NOMO-1 treated with DMSO at 0.1 percent for 48 hours (cell line): ENCODE results near the gene NRL.
A peak's percentile ranks its signal among the peaks of the same experiment; 100 is the strongest.

Experiments
- DNase-seq: peaks from one replicate; lab custom pipeline; 2025; ENCODE audit not compliant: unreplicated experiment; lab: John Stamatoyannopoulos, UW

NRL gene

DNA sequence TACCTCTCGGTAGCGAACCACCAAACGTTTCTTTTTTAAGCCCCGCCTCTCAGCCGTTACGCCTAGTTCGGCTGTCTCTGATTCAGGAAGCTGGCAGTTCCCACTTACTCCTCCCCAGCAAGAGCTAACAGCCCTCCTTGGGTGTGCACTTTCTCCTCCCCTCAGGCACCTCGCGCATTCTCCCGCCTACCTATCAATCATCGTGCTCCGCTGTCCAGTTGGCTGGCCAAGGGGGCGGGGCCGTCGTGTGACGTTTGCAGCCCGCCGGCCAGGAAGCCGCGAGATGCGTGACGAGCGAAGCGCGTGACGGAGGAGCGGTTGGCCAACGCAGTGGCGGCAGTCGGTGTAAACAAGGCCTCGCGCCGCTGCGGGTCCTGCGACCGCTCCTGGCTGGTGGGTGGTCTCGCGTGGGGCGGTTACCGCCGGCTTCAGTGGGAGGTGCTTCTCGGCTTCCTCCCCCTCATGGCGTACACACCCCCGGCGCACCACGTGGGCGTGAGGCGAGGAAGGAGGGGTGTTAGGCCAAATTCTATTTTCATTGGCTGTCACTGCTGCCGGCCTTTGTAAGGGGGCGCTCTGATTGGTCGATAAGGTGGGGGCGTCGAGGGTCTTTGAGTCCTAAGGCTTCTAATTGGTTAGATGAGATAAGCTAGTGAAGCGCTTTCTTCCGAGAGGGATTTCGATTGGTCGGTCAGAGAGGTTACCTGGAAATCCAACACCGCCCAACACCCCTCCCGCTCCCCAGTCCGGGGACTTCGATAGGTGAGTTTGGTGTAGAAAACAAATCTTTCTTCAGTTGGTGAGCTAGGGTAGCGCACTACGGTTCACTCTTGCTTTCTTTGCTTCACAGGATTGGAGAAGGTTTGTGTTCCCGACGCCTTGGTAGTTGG lies at the start of gene NRL, which contains the start of gene DCAF11:
Gene NRL (minus strand): TSS at position 418 of the 890 bp plus-strand sequence. CDS start 32,101 bp downstream, outside the sequence.
Gene DCAF11 (plus strand): TSS at position 246 of the 890 bp plus-strand sequence. CDS start 818 bp downstream, outside the sequence.
- DNase-seq = peak; percentile 100

DNA sequence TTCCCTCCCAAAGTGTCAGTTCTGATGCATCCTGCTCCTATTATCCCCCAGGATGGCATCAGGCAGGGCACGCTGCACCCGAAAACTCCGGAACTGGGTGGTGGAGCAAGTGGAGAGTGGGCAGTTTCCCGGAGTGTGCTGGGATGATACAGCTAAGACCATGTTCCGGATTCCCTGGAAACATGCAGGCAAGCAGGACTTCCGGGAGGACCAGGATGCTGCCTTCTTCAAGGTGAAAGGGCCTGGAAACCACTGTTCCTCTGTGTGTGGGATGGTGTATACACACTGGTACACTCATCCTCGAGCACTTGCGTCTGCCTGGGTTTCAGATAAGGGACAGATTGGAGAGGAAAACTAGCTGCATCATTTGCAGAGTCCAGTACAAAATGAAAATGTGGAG lies 47.3 kb upstream of the NRL start:
- no peak for DNase-seq

DNA sequence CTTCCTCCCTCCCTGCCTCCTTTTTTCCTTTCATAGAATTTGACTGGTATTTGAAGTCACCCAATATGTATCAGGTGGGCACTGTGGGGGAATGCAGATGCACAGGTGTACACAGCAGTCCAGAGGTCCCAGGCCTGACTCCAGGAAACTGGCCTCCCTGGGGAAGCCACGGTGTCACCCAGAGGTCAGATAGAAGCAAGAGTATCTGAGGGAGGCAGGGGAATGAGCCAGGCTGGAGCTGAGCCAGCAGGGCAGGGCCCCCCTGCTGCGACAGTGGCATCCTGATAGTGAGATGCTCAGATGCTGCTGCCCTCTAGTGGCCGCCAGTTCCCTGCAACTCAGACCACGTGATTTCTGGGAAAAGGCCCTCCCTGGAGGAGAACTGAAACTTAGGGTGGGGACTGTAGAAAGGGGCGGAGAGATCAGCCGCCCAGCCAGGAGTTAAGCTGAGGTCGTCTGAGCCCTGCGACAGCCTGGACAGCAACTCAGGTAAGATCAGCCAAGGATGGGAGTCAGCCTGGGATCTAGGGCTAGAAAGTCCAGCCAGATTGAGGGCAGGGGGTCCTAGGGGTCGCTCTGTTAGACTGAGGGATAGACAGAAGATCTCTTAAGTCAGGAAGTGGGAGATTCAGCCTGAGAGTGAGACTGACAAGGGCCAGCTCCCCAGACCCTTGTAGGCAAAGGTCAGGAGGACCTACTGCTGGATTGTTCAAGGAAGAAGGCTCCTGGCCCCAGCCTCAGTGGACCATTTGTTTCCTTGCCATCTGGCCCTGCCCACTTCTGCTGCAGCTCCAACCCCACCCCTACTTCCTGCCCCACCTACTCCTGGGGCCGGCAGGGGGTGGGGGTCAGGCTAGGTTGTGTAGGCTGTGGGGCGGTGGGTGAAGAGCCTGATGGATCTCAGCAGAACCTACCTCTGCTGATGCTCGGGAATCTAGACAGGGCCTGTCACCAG lies 46.4 kb upstream of the NRL start, which contains the start of gene IRF9:
Gene IRF9 (plus strand): TSS at position 416 of the 955 bp plus-strand sequence. CDS start 880 bp downstream, outside the sequence.
- DNase-seq = peak; percentile 98

- DNase-seq = no peak
Measured at GRCh38 chr14:24160499-24160849, 45.7 kb upstream of the NRL start.

DNA sequence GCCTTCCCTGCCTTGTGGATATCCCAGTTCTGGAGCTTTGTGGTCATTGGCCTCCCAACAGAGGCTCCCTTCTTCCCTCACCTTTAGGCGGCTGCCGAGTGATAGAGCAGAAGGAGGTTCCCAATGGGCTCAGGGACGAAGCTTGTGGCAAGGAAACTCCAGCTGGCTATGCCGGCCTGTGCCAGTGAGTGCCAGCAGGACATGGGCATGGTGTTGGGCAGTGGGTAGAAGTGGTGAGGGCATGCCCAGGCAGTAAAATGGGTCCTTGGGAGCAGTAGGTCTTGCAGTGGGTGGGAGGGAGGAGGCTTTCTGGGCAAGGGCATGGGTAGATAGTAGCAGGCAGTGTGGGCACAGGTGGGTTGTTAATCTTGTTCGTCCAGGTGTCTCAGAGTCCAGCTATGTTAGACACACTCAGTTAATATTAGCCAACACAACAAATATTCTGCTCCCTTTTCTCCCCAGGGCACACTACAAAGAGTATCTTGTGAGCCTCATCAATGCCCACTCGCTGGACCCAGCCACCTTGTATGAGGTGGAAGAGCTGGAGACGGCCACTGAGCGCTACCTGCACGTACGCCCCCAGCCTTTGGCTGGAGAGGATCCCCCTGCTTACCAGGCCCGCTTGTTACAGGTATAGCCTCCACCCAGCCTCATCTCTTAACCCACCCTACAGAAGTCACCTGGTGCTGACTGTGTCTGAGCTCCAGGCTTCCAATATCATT lies 45.2 kb upstream of the NRL start:
- no peak for DNase-seq

GRCh38 chr14:24157331-24157730 lies 42.6 kb upstream of the NRL start:
- DNase-seq = no peak

GRCh38 chr14:24156840-24157239 lies 42.1 kb upstream of the NRL start:
- DNase-seq = no peak

GRCh38 chr14:24155100-24155499 lies 40.4 kb upstream of the NRL start:
- DNase-seq = no peak

DNA sequence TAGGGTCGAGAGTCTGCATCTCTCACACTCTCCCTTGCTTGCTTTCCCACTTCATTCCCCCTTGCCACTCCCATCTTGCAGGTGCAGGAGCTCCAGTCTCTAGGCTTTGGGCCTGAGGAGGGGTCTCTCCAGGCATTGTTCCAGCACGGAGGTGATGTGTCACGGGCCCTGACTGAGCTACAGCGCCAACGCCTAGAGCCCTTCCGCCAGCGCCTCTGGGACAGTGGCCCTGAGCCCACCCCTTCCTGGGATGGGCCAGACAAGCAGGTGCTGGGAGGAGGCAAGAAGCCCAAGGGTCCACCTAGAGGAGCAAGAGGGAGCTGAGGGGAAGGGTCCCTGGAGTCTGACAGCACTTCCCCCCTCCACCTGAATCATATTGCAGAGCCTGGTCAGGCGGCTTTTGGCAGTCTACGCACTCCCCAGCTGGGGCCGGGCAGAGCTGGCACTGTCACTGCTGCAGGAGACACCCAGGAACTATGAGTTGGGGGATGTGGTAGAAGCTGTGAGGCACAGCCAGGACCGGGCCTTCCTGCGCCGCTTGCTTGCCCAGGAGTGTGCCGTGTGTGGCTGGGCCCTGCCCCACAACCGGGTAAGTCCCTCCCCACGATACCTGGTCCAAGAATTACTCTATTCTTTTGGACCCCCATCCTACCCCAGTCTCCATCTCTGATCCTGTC lies 36.8 kb upstream of the NRL start:
- DNase-seq = no peak

DNA sequence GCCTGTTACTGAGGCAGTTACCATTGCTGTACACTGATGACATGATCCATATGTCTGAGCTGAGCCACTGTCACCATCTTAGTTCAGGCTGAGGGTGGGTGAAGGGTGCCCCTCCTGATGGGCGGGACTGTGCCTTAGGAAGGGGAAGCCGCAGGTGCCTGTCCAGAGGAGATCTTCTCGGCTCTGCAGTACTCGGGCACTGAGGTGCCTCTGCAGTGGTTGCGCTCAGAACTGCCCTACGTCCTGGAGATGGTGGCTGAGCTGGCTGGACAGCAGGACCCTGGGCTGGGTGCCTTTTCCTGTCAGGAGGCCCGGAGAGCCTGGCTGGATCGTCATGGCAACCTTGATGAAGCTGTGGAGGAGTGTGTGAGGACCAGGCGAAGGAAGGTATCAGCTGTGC lies 36.2 kb upstream of the NRL start:
- DNase-seq = no peak

DNA sequence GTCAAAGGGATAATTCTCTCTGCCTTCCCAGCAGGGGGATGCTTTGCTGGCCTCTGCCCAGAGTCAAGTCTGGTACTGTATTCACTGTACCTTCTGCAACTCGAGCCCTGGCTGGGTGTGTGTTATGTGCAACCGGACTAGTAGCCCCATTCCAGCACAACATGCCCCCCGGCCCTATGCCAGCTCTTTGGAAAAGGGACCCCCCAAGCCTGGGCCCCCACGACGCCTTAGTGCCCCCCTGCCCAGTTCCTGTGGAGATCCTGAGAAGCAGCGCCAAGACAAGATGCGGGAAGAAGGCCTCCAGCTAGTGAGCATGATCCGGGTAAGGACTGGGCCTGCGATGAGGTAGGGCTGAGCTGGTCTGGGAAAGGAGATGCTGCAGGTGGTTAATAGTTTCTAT lies 35.8 kb upstream of the NRL start:
- no peak for DNase-seq

DNA sequence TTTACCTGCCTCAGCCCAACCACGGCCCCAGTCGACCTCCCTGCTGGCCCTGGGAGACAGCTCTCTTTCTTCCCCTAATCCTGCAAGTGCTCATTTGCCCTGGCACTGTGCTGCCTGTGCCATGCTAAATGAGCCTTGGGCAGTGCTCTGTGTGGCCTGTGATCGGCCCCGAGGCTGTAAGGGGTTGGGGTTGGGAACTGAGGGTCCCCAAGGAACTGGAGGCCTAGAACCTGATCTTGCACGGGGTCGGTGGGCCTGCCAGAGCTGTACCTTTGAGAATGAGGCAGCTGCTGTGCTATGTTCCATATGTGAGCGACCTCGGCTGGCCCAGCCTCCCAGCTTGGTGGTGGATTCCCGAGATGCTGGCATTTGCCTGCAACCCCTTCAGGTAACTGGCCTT lies 35.3 kb upstream of the NRL start:
- no peak for DNase-seq

DNA sequence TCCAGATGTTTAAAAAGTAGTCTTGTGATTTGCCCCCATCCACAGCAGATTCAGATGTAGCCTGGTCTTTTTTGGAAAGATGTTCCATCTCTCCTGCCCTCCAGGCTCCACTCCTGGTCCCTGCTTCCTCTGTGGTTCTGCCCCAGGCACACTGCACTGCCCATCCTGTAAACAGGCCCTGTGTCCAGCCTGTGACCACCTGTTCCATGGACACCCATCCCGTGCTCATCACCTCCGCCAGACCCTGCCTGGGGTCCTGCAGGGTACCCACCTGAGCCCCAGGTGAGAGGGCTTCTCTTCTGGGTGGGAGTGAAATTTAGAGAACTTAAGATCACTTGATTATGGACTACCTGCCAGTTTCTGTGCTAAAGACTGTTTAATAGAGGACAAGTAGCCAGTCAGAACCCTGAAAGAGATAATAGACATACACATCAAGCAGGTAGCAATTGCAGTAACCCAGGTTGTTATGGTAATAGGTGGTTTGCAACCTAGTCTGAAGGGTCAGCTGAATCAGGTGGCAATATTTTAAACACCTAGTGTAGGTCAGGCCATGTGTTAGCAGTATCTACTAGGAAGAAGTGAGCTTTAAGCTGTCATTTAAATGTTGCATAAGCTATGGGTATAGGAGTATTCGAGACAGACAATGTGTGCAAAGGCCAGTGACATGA lies 34.7 kb upstream of the NRL start:
- no peak for DNase-seq

DNA sequence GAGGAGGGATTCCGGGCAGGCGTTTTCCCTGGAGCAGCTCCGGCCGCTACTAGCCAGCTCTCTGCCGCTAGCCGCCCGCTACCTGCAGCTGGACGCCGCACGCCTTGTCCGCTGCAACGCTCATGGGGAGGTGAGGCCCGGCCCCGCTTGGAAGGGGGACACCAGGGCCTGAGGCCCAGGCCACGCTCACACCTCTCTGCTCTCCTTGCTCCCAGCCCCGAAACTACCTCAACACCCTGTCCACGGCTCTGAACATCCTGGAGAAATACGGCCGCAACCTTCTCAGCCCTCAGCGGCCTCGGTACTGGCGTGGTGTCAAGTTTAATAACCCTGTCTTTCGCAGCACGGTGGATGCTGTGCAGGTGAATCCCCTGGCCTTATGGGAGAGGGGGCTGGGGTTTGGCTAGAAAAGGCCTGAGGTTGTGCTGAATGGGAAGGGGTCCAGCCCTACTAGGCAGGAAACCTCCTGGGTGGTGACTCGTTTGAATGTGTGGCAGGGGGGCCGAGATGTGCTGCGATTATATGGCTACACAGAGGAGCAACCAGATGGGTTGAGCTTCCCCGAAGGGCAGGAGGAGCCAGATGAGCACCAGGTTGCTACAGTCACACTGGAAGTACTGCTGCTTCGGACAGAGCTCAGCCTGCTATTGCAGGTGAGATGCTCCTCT lies 33.1 kb upstream of the NRL start:
- no peak for DNase-seq

DNA sequence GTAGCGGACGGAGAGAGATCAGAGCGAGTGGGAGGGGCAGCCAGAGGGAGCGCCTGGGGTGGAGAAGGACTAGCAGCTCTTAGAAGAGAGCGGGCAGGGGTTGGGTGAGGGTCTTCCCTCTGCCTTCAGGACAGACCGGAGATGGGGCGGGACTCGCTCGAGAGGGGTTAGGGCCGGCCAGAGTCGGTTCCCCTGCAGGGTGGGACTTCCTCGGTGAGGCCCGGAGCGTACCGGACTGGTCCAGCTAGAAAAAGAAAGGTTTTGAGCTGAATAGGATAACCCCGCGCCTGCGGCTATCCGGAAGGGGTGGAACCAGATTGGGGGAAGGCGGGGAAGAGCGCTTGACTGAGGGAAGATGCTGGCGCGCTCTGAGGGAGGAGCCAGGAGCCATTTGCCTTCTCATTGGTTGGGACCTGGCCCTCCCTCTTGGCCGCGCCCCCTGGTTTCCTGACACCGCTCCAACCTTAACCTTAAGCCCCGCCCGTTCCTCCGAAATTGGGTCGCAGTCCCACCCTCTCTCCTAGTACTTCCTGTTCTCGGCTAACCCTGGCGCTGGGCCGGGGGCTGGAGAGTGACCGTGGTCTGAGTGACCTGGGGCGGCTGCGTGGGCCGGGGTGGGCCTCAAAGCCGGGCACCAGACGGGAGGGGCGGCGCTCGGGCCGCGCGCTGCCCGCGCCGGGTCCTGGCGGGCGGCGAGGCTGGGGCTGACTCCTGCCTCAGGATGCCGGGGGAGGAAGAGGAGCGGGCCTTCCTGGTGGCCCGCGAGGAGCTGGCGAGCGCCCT lies 32.4 kb upstream of the NRL start, which contains the start of gene RNF31:
Gene RNF31 (plus strand): TSS at position 521 of the 783 bp plus-strand sequence. CDS start 201 bp downstream, at position 722.
- DNase-seq = peak; percentile 100

GRCh38 chr14:24146453-24146977 lies 31.8 kb upstream of the NRL start, which contains the start of gene PSME2:
PSME2 (minus strand) TSS chr14:24146610; CDS start chr14:24146581, 29 bp downstream.
- peak; percentile 97 for DNase-seq

- DNase-seq = peak; percentile 15
Measured at GRCh38 chr14:24145690-24146452, 31.1 kb upstream of the NRL start.
